GM19238 (cell line): Measurements from ENCODE around the gene ACTC1.

Source experiments
- DNase-seq: peaks from one replicate; pipeline ENCODE4 v3.0.0; 2011; ENCODE audit warnings: low spot score; ENCODE audit not compliant: insufficient read length

The ACTC1 gene

DNA sequence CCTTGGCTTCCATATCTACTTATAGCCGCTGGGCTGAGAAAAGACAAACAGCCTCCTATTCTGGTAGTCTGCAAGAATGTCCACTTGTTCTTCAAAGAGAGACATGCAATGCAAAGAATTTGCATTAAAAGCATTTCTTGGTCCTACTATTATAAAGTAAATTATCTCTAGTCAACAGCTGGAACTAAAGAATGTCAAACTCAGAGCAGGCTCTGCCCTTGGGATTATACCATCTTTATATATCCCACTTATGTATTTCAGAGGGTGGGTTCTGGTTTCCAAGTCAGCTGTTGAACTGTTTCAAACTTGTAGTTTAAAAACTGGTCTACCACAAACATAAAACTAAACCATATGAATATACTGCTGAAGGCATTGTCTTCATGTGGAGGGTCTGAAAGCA, 7.0 kb upstream of the ACTC1 start:
- no peak for DNase-seq

DNA sequence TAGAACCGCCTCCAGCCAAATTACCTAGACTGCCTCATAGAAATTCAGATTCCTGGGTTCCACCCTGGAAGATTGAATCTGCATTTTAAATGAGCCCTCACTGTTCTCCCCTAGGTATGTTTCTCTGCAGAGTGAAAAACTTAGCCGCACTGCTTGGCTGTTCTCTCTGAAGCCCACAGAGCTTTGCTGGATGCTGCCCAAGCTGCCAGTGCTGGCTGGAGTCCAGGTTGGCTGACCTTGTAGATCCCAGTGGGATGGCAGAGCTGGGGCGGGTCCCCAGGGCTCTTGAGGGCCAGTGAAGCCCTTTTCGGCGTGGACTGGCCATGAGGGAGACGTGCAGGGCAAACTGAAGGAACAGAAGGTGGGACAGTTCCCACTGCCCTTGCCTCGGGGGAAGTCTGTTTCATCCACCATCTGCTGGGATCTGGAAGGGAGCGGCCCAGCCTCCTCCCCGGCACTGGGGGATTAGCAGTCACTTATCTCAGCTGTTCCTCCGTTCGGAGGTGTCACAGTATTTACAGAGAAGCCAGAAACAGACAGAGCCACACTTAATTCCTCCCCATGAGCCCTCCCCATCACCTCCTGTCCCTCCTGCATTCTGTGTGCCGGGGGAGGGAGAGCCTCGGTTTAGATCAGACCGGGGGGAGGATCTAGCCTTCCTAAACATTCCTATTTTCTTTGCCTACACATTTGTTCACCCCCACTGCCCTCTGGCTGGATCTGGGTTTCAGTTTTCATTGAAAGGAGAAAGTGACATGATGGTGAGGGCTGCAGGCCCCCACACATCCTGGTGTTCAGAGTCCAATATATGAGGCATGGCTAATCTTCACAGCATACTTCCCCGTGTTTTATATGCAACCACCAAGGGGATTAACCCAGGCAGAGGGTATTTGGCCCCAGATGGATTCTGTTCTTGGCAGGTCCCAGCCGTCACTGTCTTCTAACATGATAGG, 4.1 kb upstream of the ACTC1 start:
- no peak for DNase-seq

DNA sequence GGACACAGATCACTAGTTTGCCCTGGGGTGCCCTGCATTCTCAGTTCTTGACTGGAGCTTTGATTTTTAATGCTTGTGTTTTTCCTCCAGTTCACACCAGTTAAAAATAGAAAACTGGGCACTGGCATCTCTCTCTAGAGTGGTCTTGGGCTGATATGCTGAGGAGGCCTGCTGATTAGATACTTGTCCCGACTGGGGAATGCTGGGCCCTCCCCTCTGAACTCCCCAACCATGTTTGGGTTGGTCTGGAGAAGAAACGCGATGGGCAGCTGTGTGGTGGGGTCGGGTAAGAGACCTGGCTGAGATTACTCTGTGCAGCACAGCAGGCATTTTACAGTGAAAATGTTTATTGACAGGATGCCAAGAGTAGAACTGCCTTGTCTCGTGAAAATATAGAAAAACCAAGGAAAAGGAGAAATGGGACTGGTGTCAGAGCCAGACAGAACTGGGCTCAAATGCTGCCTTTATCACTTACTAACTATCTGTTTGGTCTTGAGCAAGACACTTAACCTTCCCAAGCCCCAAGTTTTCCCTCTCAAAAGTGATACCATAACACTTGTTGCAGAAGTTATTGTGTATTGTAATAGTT, 1.6 kb upstream of the ACTC1 start:
- no peak for DNase-seq

DNA sequence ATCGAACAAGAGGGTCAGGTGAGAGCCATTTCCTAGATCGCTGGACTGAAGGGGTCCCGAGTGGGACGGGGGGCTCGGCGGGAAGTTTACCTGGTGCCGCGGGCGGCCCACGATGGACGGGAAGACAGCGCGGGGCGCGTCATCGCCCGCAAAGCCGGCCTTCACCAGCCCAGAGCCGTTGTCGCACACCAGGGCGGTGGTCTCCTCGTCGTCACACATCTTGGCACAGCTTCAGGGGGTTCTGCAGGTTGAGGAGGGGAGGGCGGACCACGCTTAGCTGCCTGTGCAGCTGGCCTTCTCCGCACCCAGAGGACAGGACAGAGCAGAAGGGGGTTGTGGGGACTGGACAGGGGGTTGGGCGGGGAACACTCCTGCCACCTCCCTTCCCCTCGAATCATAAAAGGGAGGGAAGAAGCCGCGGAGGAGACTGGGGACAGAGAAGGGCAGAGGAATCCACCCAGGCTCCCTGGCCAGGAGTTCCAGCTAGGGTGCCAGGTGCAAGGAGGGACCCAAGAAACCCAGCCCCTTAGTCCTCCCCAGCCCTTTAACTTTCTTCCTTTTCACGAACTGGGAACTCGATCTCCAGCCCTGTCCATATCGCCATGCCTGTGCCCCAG, 651 bp downstream of the ACTC1 start:
- DNase-seq, result no peak

DNA sequence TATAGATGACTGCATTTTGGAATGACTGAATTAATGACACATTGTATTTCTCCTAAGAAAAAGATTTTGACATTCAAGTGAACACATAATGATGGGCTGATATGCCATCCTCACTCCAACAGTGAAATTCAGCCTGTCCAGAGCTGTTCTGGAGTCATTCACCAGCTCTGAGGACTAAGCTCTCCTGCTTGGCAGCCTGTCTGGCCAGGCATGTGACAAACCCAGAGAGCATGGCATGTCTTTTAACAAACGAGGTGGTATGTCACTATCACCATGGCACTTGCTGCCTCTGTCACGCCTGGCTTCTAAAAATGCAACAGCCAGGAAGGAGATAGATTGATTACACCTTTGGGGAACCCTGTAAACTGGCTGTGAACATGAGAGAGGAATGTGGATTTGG, 1.4 kb downstream of the ACTC1 start:
- no peak for DNase-seq

DNA sequence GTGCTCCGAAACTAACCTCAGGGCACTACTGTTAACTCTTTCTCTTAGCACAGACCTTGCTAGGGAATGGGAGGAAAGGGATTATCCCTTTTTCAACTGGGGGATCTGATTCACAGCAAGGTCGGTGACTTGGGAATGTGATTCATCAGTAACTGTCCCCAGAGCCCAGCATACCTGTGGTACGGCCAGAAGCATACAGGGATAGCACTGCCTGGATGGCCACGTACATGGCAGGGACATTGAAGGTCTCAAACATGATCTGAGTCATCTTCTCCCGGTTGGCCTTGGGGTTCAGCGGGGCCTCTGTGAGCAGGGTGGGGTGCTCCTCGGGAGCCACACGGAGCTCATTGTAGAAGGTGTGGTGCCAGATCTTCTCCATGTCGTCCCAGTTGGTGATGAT, 2.3 kb downstream of the ACTC1 start:
- DNase-seq, result no peak

DNA sequence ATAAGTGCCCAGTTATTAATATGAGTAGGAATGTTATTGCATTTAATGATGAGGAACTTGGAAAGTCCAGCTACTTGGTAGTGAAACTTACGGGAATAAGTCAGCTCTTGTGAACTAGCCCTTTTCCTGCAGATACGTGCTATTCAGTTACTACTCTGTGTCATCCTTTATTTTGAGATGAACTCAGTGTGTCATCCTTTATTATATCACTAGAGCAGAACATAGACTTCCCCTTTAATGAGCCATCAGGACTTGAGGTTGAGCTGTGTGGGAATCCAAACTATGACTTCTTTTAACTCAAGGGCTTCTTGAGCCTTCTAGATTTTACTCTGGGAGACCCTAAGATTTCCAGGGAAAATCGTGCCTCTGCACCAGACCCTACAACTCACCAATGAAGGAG, 3.6 kb downstream of the ACTC1 start:
- DNase-seq, result no peak

DNA sequence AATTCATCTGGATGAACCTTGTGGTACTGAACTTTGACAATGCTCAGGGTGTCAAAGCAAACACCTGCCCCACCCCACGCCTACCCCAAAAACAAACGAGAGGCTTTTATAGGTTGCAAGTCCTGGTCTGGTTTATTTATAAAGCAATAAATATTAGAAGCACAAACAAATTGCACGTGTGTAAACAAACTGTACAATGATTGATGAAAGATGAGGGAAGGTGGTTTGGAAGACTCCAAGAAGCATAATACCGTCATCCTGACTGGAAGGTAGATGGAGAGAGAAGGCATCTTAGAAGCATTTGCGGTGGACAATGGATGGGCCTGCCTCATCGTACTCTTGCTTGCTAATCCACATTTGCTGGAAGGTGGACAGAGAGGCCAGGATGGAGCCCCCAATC, 5.2 kb downstream of the ACTC1 start:
- DNase-seq, result no peak

DNA sequence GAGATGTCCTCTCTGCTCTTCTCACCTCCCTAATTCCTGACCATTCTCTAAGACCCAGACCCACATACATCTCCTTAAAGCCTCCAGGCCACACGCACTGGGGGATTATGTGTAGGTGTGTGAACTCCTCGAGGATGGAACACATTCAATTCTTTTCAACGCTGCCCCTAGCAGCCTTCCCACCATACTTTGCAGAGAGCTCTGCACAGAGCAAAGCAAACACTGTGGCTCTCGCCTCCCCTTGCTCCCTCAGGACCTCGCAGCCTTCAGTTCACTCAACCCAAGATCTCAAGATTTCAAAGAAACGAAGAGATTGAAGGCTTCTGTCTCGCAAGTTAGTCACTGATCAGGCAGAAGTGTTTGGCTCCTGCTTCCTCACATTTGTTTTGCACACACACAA, 6.0 kb downstream of the ACTC1 start:
- DNase-seq, result no peak

DNA sequence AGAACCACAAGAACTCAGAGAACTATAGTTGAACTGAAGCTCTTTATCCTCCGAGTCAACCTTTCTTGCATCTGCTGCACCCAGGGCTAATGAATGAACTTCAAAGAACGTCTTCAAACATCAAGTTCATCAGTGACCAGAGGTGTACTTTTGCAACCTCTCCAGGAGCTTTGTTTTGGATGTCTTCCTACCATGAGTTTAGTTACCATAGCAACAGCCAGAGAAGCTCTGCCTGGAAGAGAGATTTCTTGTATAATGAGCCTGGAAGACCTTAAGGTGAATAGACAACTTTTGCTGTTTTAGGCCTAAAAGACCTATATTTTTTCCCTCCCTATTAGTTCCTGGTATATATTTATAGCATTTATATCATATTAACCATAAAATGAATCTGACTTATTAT, 9.1 kb downstream of the ACTC1 start:
- DNase-seq, result no peak

DNA sequence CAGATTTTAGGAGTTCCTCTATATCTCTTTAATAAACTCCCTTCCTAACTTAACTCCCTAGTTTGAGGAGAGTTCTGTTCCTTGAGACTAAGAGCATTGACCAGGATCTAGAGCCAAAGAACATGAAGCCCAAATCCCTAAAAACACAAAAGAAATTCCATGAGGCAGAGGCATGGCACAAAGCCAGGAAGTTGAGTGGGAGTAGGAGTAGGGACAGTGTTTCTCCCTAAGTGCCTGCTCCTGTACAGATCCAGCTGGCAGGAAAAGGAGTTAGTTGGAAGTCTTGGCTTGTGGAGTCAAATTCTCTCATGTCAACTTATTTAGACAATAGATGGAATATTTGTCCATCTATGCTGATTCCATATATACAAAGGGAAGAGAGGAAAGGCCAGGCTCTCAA, 11.4 kb downstream of the ACTC1 start:
- no peak for DNase-seq

DNA sequence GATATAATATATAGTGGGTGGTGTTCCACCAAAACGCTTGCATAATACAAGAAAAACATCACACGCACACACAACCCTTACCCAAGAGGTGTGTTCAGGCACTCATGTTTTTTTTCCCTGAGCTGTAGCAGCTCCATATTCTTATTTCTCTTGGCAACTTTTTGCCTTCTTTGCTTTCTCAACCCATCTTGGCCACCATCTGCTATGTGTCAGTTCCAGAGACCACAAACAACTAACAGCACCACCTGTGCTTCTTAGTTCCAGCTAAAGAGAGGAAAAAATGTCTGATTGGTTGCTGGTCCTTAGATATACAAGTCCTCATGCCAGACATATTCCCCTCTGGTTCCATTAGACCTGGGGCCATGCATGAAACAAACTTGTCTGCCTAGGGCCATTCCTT, 11.9 kb downstream of the ACTC1 start:
- no peak for DNase-seq

DNA sequence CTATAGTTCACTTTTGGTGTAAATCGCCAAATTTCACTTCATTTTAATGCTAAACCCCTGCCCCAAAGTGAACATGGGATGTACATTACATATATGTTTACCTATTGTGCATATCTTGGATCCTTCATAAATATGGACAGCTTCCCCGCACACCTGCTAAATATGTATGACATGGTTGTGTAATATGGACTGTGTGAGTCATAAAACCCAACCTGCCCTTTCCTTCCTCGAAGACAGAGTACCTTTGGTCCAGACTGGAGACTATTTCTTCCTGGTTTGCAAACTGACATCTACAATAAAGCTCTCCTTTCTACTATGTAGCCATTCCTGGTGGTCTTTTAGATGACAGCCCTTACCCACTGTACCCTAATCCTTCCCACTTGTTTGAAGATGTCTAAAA, 12.4 kb downstream of the ACTC1 start:
- DNase-seq, result no peak

DNA sequence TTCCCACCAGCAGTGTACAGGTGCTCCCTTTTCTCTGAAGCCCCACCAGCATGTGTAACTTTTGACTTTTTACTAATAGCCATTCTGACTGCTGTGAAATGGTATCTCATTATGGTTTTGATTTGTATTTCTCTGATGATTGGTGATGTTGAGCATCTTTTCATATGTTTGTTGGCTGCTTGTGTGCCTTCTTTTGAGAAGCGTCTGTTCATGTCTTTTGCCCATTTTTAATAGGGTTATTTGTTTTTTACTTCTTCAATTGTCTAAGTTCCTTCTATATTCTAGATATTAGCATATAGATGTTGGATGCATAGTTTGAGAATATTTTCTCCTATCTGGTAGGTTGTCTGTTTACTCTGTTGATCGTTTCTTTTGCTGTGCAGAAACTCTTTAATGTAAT, 14.6 kb downstream of the ACTC1 start:
- DNase-seq, result no peak

DNA sequence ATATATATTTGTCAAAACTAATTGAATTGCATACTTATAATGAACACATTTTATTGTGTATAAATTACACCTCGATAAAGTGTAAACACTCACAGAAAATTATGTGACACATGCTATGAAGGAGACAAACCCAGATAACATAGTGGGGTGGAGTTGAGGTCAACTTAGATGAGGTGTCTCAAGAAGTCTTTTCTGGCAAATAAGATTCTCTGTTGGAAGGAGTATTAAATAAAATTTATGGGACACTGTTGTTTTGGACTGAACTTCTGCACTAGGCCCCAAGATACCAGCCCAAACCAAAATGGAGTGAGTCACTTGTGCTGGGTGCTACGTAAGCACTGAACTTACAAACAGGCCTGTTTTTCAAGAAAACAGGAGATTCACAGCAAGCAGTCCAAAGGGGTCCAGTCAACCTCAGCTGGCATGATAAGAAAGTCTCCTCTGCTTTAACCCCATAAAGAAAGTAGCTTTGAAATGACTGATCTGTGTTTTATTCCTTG, 18.7 kb downstream of the ACTC1 start:
- no peak for DNase-seq

DNA sequence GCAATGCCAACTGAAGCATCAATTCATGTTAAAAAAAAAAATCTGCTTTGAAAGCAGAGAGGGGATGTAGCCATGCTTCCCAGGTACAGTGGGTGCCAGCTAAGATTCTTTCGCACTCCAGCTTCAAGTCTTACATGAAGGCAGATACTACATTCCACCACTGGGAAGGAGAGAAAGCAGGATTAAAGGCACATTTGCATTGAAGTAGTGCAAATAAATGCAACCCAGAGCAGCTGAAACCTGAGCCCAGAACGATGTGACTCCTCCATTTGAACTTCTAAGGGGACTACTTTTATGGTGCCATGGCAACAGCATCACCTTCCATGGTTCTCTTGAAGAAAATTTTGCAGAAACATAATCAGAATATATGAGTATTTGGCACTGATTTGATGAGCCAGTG, 21.4 kb downstream of the ACTC1 start:
- DNase-seq, result no peak

DNA sequence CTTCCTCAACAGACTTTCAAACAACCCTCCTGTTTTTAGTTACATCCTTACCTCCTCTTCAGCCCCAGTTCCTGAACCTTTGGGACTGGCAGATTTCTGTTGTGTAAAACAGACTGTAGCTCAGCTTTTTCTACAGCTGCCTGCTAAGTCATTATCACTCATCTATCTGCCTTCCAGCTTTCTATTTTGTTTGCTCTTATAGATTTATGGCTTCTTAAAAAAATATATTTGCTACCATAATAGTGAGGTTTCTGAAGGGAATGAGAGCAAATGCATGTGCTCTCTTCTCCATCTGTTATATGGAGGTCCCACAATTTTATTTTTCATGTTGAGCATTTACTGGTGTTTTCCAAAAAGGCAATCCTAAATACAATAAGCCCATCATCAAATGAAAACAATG, 22.3 kb downstream of the ACTC1 start:
- no peak for DNase-seq

DNA sequence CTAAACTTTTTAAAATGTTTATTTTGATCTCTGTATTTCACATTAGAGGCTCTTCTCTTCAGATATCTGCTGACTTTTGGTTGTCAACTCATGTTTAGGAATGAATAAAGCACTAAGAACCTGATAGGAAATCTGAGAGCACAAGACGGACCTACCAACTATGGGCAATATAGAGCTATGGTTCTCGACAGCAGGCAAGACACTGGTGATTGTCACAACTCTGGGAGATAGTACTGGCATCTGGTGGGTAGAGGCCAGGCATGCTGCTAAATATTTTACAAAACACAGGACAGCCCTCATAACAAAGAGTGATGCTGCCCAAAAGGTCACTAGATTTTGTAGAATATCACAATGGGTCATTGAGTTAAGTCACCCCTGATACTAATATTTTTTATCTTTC, 23.0 kb downstream of the ACTC1 start:
- no peak for DNase-seq

DNA sequence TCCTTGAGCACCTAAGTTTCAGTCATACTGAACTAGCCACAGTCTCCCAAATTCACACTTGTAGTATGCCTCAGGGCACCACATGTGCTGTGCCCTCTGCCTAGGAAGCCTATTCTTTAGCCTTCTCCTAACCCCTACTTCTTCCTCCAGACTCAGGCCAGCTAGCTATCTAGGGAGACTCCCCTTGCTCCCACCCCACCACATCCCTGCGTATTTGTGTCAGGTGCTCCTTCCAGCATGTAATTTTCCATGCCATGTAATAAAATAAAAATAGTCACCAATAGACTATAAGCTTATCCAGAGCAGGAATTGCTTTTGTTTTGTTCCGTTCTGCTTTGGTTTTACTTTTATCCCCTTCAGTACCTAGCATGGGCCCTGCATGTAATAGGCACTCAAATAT, 25.6 kb downstream of the ACTC1 start:
- DNase-seq, result no peak

DNA sequence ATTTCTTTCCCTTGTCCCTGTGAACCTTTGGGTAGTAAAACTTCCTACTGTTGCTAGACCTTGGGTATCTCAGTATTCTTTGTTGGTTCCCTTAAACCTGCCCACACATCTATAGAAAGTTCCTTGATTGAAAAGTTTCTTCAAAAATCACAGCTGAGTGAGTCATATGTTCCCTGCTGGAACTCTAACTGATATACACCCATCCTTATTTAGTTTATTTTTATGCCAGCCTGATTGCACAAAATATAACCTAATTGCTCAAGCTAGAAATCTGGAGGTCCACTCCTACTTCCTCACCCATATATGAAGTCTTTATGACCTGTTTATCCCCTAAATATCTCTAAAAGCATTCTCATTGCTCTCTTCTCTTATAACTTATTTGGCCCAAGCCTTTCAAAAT, 26.8 kb downstream of the ACTC1 start:
- DNase-seq, result no peak

DNA sequence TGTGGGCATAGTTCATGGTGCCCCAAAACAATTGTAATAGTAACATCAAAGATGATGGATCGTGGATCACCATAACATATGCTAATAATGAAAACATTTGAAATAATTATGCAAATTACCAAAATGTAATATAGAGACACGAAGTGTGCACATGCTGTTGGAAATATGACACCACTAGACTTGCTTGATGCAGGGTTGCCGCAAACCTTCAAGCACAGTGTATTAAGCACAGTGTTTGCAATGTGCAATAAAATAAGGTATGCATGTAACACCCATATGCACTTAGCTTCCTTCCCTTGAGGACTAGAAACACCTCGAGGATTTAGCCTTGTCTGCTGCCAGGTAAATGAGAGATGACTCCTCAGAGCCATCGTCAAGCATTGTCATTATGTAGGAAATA, 29.6 kb downstream of the ACTC1 start:
- DNase-seq, result no peak

DNA sequence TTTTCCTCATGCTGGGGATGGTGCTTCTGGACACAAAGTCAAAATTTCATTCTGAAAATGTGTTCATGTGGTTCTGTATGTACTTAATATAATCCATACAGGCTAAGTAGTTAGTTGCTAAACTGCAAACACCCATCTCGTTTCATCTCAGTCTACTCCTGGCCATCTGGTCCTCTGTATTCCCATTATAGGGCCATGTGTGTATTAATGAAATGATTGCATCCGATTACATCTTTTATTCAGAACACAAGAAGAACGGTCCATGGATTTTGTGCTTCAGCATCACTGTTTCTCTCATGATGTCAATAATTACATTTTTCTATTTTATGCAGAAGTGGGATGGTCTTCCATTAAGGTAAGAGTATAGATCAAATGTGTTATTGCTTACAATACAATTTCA, 34.4 kb downstream of the ACTC1 start:
- DNase-seq, result no peak

DNA sequence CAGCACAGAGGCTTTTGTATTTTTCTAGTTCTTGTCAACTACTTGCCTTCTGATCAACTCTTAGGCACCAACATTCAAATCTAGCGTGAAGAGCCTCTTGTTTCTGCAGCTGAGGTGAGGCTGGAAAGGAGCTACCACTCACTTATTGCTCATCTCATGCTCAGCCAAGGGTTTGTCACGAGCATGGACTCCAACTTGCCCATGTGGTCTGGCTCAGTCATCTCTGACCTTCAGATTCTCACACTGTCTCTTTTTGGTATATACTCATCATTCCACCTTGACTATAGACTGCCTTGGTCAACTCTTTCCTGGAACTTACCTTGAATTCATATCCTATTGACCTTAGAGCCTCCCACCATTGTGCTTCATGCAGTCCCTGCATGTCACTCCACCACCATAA, 35.4 kb downstream of the ACTC1 start:
- no peak for DNase-seq
